ENCODE data around the gene SMPD1. TPM values are rescaled to one million over a fixed set of nuclear protein-coding genes. Genes with fewer than 3 reads are reported as not detected.

SMPD1 gene
- total and polyA plus RNA-seq, 9 of the 15 experiments (the other 6 are each of a cell fraction or from before 2014, with no cell fraction given) = 0.90 to 9.9 (median 5.2) TPM

DNA sequence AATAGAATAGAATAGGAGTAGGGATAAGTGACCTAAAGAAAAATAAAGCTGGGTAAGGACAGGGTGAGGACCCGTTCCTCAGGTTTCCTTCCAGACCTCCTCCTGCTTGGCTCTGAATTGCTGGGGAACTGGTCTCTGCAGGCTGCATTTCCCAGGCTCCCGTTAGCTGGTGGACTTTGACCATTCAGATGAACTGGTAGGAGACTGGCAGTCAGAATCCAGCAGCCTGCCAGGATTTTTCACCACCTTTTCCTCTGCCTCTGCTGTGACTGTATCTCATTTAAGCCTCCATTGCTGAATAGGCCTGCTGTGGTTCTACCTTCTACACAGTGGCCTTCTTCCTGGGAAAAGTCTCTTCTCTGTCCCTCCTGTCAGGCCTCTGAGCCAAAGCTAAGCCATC, 24.6 kb upstream of the SMPD1 start:
- Histone ChIP-seq H3K79me2 (ENCODE audit: control insufficient read depth, insufficient read depth, low read length) (no peaks in the 10 kb centered on the region), H3K36me3 (ENCODE audit: control insufficient read depth, insufficient read depth, low read length) (no peaks in the 10 kb centered on the region), H3K27ac (ENCODE audit: extremely low read depth, low read depth, low read length) (no peak overlapping the region), H3K4me1 (replicated peaks in 1 of 2; ENCODE audit: control insufficient read depth in 2 of 2, insufficient read depth in 2 of 2, low read length in 2 of 2) (no peaks in the 10 kb centered on the region), H4K20me1 (replicated peaks; ENCODE audit: control insufficient read depth, insufficient read depth, low read length) (no peaks in the 10 kb centered on the region), H3K4me3 (no peak overlapping the region), H2AFZ (ENCODE audit: low read depth, low read length) (no peak overlapping the region), H3K9me1 (ENCODE audit: control insufficient read depth, insufficient read depth, low read length) (no peaks in the 10 kb centered on the region), H3K27me3 (ENCODE audit: control insufficient read depth in 2 of 2, insufficient read depth in 2 of 2, low read length in 2 of 2) (peaks cover 8 to 9% of the 10 kb centered on the region in 2 experiments; a peak in 2 of 5 replicates), H3K9me3 (replicated peaks; ENCODE audit: control insufficient read depth, insufficient read depth, low read depth, low read length) (no peaks in the 10 kb centered on the region), H3K9ac (ENCODE audit: insufficient read depth in 1 of 2, low read depth in 2 of 2, low read length in 2 of 2) (no peak overlapping the region; a peak in 1 of 4 replicates), H3K4me2 (ENCODE audit: insufficient read depth, low read length) (no peak overlapping the region)
- BruUV-seq (replicated peaks) = no TSS peak
- WGBS (ENCODE audit: insufficient coverage, low coverage, missing lambda C conversion rate) = 10% methylated on average over 2 of the region's 2 CpGs
- ChIA-PET CTCF (ENCODE audit: low intra/inter-chr PET ratio) (interaction anchor here (0.5 kb wide), 2 partner anchors 87 to 918 kb away, joined by 3 read pairs; no protein-coding TSS in a partner anchor), POLR2A (no interaction called here)
- intact Hi-C loops (cut with micrococcal nuclease) (no loop called here), in situ Hi-C loops (cut with MboI) (no loop called here)
- DNase-seq (ENCODE audit: extremely low read depth in 1 of 4, low spot score in 3 of 4) = no peak
- no peak for TF ChIP-seq GABPB2 (CRISPR knock-in tag; conservative IDR thresholded peaks at IDR 0.05)
- no peak for TF ChIP-seq CREM (IDR thresholded peaks at IDR 0.05; ENCODE audit: low read depth)
- TF ChIP-seq, protein P1, sequence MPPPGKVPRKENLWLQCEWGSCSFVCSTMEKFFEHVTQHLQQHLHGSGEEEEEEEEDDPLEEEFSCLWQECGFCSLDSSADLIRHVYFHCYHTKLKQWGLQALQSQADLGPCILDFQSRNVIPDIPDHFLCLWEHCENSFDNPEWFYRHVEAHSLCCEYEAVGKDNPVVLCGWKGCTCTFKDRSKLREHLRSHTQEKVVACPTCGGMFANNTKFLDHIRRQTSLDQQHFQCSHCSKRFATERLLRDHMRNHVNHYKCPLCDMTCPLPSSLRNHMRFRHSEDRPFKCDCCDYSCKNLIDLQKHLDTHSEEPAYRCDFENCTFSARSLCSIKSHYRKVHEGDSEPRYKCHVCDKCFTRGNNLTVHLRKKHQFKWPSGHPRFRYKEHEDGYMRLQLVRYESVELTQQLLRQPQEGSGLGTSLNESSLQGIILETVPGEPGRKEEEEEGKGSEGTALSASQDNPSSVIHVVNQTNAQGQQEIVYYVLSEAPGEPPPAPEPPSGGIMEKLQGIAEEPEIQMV (tag; conservative IDR thresholded peaks at IDR 0.05; ENCODE audit: low read depth) = no peak
- no peak for TF ChIP-seq CCNT2 (IDR thresholded peaks at IDR 0.05; ENCODE audit: borderline replicate concordance, extremely low read depth, insufficient read length, low read depth, low read length)
- TF ChIP-seq, protein P2, sequence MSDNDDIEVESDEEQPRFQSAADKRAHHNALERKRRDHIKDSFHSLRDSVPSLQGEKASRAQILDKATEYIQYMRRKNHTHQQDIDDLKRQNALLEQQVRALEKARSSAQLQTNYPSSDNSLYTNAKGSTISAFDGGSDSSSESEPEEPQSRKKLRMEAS (CRISPR knock-in tag; IDR thresholded peaks at IDR 0.05) = no peak
- no peak for TF ChIP-seq PCBP2 (IDR thresholded peaks at IDR 0.05; ENCODE audit: low read depth, low read length, poor library complexity, severe bottlenecking)
- TF ChIP-seq ZNF197 (CRISPR knock-in tag; IDR thresholded peaks at IDR 0.05; ENCODE audit: low read depth) = no peak
- no peak for TF ChIP-seq SRF (CRISPR knock-in tag; IDR thresholded peaks at IDR 0.05)
- no peak for FAIRE-seq
- no peak; the same call in 2 of the 3 replicates for ATAC-seq

Data from K562 (cell line).